ENCODE measurements around the gene PDE9A.

Gene PDE9A

GRCh38 chr21:42653231-42654061 lies at the start of gene PDE9A:
TSS of gene PDE9A (plus strand) at chr21:42653621. CDS start at chr21:42653815, 194 bp downstream.
- H3K4me2 ChIP-seq: peak within 1 kb of the TSS; percentile 94 to 100 (median 98)
- H3K9me3 ChIP-seq (replicated peaks in 1 of 11): no peaks in the 10 kb centered on the region
- peaks cover 0 to 75% (median 63%) of the 10 kb centered on the region in 11 experiments; a peak in 19 of 22 replicates for H4K20me1 ChIP-seq
- no peak for TF ChIP-seq Cebpa-rat (IDR thresholded peaks at IDR 0.05)
- H3K27ac ChIP-seq: peak within 1 kb of the TSS in 1 of 11 experiments; percentile 45; a peak in 1 of 22 replicates
- peaks cover 24 to 61% (median 54%) of the 10 kb centered on the region in 10 experiments for H3K4me1 ChIP-seq
- no peaks in the 10 kb centered on the region for H3K36me3 ChIP-seq
- H3K4me3 ChIP-seq: peak within 1 kb of the TSS; percentile 54 to 72 (median 59)
- H3K9ac ChIP-seq: peak within 1 kb of the TSS in 9 of 11 experiments; percentile 11 to 67 (median 59); a peak in 10 of 22 replicates
- peaks cover 75 to 98% (median 91%) of the 10 kb centered on the region in 11 experiments for H3K27me3 ChIP-seq

DNA sequence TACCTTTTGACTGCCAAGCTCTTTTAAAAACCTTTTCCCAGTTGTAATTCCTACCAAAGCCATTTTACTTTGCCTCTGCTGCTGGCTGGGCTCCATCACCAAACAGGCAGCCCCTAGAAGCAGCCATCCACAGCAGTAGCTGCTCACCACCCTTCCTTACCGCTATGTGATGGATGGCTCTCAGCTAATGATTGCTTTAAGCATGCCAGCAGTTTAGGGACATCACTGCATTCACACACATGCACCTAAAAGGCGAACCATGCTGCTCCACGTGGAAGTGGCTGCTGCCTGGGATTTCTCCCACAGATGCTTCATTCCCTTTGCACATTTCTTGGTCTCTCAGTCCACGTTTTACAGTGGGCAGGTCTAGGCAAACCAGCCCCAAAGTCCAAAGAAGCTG lies 46.3 kb upstream of the PDE9A start:
- no peak overlapping the region for H3K9ac ChIP-seq
- H3K4me2 ChIP-seq: no peak overlapping the region
- H3K9me3 ChIP-seq (replicated peaks in 1 of 11): peaks cover 54 to 84% (median 77%) of the 10 kb centered on the region in 11 experiments
- H3K27ac ChIP-seq: no peak overlapping the region
- H3K4me1 ChIP-seq: peaks cover 0 to 3% (median 0%) of the 10 kb centered on the region in 10 experiments; a peak in 1 of 20 replicates
- H3K4me3 ChIP-seq: no peak overlapping the region
- peaks cover 0 to 44% (median 26%) of the 10 kb centered on the region in 11 experiments; a peak in 15 of 22 replicates for H3K27me3 ChIP-seq
- no peaks in the 10 kb centered on the region for H3K36me3 ChIP-seq
- no peak for TF ChIP-seq Cebpa-rat (IDR thresholded peaks at IDR 0.05)
- no peaks in the 10 kb centered on the region for H4K20me1 ChIP-seq

DNA sequence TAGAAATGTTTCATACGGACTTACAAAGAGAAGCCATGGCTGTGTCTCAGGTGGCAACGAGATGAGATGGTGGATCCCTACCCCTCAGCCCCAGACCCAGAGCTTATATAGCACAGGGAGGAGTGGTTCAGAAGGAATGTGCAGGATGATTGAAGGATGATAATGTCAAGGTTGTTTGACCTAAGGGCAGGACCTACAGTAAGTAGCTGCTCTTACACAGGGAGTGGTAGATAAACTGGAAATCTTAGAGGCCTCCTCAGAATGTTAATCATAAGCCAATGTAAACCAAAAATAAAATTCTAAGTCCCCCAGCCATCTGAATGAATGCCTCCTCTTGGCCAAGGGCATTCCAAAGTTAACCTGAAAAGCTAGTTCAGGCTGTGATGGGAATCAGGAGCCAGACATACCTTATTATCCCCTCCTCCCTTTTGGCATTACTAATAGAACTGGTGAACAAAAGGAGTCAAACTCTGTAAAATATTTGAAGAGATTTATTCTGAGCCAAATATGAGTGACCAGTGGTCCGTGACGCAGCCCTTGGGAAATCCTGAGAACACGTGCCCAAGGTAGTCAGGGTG lies 45.8 kb upstream of the PDE9A start:
- Histone ChIP-seq H3K9ac (no peak overlapping the region), H4K20me1 (no peaks in the 10 kb centered on the region), H3K4me3 (no peak overlapping the region), H3K27me3 (peaks cover 0 to 48% (median 30%) of the 10 kb centered on the region in 11 experiments; a peak in 18 of 22 replicates), H3K9me3 (replicated peaks in 1 of 11) (peaks cover 59 to 89% (median 82%) of the 10 kb centered on the region in 11 experiments), H3K4me1 (peaks cover 0 to 3% (median 0%) of the 10 kb centered on the region in 10 experiments; a peak in 1 of 20 replicates), H3K27ac (no peak overlapping the region), H3K36me3 (no peaks in the 10 kb centered on the region), H3K4me2 (no peak overlapping the region)
- no peak for TF ChIP-seq Cebpa-rat (IDR thresholded peaks at IDR 0.05)

- Histone ChIP-seq H3K4me3 (no peak overlapping the region), H3K27me3 (peaks cover 7 to 55% (median 39%) of the 10 kb centered on the region in 11 experiments), H3K27ac (no peak overlapping the region), H3K4me2 (no peak overlapping the region), H4K20me1 (no peaks in the 10 kb centered on the region), H3K9ac (no peak overlapping the region), H3K9me3 (replicated peaks in 1 of 11) (peaks cover 67 to 98% (median 91%) of the 10 kb centered on the region in 11 experiments), H3K4me1 (peaks cover 0 to 3% (median 0%) of the 10 kb centered on the region in 10 experiments; a peak in 1 of 20 replicates), H3K36me3 (no peaks in the 10 kb centered on the region)
- TF ChIP-seq Cebpa-rat (IDR thresholded peaks at IDR 0.05): no peak
Observed at GRCh38 chr21:42608446-42608845, 45.0 kb upstream of the PDE9A start.

- Histone ChIP-seq H3K4me3 (no peak overlapping the region; a peak in 1 of 20 replicates), H3K4me2 (no peak overlapping the region), H4K20me1 (peaks cover 0 to 5% (median 0%) of the 10 kb centered on the region in 11 experiments; a peak in 2 of 22 replicates), H3K4me1 (peaks cover under 1 to 11% (median 7%) of the 10 kb centered on the region in 10 experiments; a peak in 18 of 20 replicates), H3K36me3 (no peaks in the 10 kb centered on the region), H3K9me3 (replicated peaks in 1 of 11) (peaks cover 56 to 85% (median 80%) of the 10 kb centered on the region in 11 experiments), H3K27me3 (peaks cover 21 to 61% (median 52%) of the 10 kb centered on the region in 11 experiments), H3K9ac (no peak overlapping the region), H3K27ac (no peak overlapping the region)
- TF ChIP-seq Cebpa-rat (IDR thresholded peaks at IDR 0.05): no peak
Observed at GRCh38 chr21:42609811-42610210, 43.6 kb upstream of the PDE9A start.

GRCh38 chr21:42611852-42612251 lies 41.6 kb upstream of the PDE9A start:
- Histone ChIP-seq H3K36me3 (no peaks in the 10 kb centered on the region), H4K20me1 (peaks cover 0 to 5% (median 0%) of the 10 kb centered on the region in 11 experiments; a peak in 6 of 22 replicates), H3K9me3 (replicated peaks in 1 of 11) (peaks cover 37 to 65% (median 60%) of the 10 kb centered on the region in 11 experiments), H3K4me1 (peaks cover 5 to 17% (median 12%) of the 10 kb centered on the region in 10 experiments), H3K4me2 (no peak overlapping the region), H3K27me3 (peaks cover 37 to 78% (median 66%) of the 10 kb centered on the region in 11 experiments), H3K27ac (no peak overlapping the region), H3K4me3 (no peak overlapping the region; a peak in 1 of 20 replicates), H3K9ac (no peak overlapping the region)
- no peak for TF ChIP-seq Cebpa-rat (IDR thresholded peaks at IDR 0.05)

DNA sequence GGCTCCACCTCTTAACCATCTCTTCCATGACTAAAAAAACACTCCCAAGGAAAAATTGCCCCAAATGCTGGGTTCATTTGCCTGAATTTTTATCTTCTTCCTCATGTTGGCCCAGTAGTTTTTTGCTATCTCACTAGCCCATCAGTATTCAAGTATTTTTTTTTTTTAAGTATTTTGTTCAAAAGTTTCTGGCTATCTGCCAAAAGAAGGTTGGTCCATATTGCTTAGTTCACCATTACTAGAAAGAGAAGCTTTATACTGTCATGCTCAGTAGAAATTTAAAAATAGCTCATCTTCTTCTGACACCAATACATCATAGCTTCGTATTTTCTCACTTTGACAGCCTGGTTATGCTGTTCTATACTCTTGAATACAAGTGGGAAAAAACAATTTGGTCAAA lies 41.0 kb upstream of the PDE9A start:
- no peak overlapping the region for H3K4me3 ChIP-seq
- H4K20me1 ChIP-seq: peaks cover 0 to 9% (median 3%) of the 10 kb centered on the region in 11 experiments; a peak in 10 of 22 replicates
- H3K9me3 ChIP-seq (replicated peaks in 1 of 11): peaks cover 37 to 60% (median 55%) of the 10 kb centered on the region in 11 experiments
- no peak overlapping the region for H3K4me2 ChIP-seq
- no peak overlapping the region for H3K9ac ChIP-seq
- no peaks in the 10 kb centered on the region for H3K36me3 ChIP-seq
- TF ChIP-seq Cebpa-rat (IDR thresholded peaks at IDR 0.05): no peak
- H3K27me3 ChIP-seq: peaks cover 42 to 79% (median 68%) of the 10 kb centered on the region in 11 experiments
- H3K27ac ChIP-seq: no peak overlapping the region
- H3K4me1 ChIP-seq: peaks cover 5 to 17% (median 12%) of the 10 kb centered on the region in 10 experiments

DNA sequence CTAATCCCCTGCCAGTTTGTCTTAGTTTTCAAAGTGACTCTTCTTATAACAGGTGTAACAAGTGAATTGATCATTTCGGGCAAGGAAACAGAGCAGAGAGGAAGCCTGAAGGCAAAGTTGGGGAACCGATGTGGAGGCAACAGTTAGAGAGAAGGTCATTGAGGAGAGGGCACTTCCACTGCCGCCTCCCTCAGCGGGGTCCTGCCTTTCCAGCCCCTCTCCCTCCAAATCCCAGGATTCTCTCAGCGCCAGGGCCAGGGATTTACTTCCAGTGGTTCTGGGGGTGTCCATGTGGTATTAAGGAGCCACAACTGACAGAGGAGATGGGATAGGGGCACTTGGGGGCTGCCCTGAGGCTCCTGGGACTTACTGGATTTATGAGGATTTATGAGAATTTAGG lies 39.7 kb upstream of the PDE9A start:
- Histone ChIP-seq H3K4me3 (no peak overlapping the region), H3K27ac (no peak overlapping the region), H3K9ac (no peak overlapping the region), H3K27me3 (peaks cover 54 to 79% (median 69%) of the 10 kb centered on the region in 11 experiments), H4K20me1 (peaks cover 0 to 9% (median 4%) of the 10 kb centered on the region in 11 experiments; a peak in 10 of 22 replicates), H3K4me2 (no peak overlapping the region), H3K4me1 (peaks cover 5 to 17% (median 12%) of the 10 kb centered on the region in 10 experiments), H3K36me3 (no peaks in the 10 kb centered on the region), H3K9me3 (replicated peaks in 1 of 11) (peaks cover 37 to 50% (median 45%) of the 10 kb centered on the region in 11 experiments)
- no peak for TF ChIP-seq Cebpa-rat (IDR thresholded peaks at IDR 0.05)

Data from BLaER1 treated with 17β-estradiol and CSF1 and Interleukin-3, amounts not matched to agents 10 nM and 100 nM (cell line).